Erythroblast (primary cell): ENCODE data around the gene PLIN5.
A peak's percentile ranks its signal among the peaks of the same experiment; 100 is the strongest.
"Not testable (repeated sequence)": the region's sequence is repeated elsewhere in the genome, so short reads cannot be mapped to it uniquely, and the experiment has no call there.

ENCODE experiments used
- DNase-seq, 2 experiments: peaks; one replicate each; lab custom pipeline; 2025; lab: John Stamatoyannopoulos, UW
- GATA1 ChIP-seq: IDR thresholded peaks from 2 replicates; pipeline ENCODE4 v1.6.1; 2011; ENCODE audit warnings: low read depth, mild to moderate bottlenecking, control low read depth, low read length, moderate library complexity
- POLR2A ChIP-seq: IDR thresholded peaks from 2 replicates; pipeline ENCODE4 v1.6.1; 2011; ENCODE audit warnings: mild to moderate bottlenecking, low read length

Gene PLIN5

DNA sequence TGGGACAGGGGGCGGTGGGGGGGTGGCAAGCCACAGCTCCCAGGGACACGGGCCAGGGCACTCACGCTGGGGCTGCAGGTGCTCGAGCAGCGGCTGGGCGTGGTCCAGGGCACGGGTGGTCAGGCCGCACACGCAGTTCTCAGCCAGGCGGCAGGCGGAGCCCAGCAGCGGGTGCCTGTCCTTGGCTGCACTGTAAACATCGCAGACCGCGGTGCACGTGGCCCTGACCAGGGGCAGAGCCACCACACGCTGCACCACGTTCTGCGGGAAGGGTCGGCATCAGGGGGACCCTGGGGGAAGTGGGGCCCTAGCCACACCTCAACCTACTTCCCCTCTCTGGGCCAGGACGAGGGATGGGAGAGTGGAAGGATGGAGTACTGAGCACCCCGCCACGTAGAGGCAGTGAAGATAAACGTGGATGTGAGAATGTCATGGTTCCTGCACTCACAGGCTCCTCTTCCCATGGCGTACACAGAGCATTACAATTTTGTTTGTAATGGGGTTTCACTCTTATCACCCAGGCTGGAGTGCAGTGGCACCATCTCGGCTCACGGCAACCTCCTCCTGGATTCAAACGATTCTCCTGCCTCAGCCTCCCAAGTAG, 3.4 kb downstream of the PLIN5 start:
- TF ChIP-seq GATA1: no peak
- TF ChIP-seq POLR2A: no peak
- no peak for DNase-seq

- no peak for DNase-seq
Observed at GRCh38 chr19:4529924-4530522, 5.0 kb downstream of the PLIN5 start.

DNA sequence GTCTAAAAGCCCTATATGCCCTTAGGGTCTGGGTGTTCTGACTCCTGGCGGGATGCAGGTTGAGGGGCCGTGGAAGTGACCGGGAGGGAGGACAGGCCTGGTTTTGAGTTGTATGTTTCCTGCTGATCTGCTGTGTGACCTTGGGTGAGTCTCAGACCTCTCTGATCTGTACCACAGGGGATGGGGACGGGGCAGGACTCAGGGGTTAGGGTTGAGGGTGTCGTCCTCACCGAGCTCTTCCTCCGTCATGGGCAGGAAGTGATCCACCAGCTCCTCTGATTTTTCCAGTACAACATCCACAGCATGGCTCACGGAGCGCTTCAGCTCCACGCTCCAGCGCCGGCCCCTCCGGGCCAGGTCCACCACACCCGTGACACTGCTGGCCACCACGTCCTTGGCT, 6.2 kb downstream of the PLIN5 start:
- no peak for DNase-seq
- TF ChIP-seq GATA1 (no peak), POLR2A (no peak)

More at GRCh38 chr19:4529924-4530522, 5.0 kb downstream of the PLIN5 start:
- TF ChIP-seq GATA1 (no peak), POLR2A (no peak)

GRCh38 chr19:4527377-4527776, 7.6 kb downstream of the PLIN5 start:
- not testable (repeated sequence) for DNase-seq

DNA sequence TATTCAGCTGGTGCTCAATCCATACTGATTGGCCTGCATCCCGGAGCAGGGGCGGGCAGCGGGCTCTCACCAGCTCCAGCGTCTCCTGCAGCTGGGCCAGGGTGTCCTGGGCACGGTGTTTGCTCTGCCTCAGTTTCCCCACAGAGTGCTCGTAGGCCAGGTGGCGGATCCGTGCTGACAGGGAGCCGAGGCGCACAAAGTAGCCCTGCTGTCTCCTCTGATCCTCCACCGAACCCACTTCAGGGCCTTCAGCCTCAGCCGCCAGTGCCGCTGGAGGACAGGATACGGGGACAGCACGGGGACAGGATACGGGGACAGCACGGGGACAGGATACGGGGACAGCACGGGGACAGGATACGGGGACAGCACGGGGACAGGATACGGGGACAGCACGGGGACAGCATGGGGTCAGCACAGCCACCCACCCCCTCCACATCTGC, 9.4 kb downstream of the PLIN5 start:
- DNase-seq: no peak
- TF ChIP-seq POLR2A: no peak
- TF ChIP-seq GATA1: no peak

GRCh38 chr19:4524808-4525562, 10.0 kb downstream of the PLIN5 start:
- TF ChIP-seq GATA1: no peak
- no peak for TF ChIP-seq POLR2A
- DNase-seq: peak; percentile 60 to 84

GRCh38 chr19:4523306-4524110, 11.5 kb downstream of the PLIN5 start:
- TF ChIP-seq POLR2A (no peak), GATA1 (no peak)
- peak; percentile 58 to 74 for DNase-seq

DNA sequence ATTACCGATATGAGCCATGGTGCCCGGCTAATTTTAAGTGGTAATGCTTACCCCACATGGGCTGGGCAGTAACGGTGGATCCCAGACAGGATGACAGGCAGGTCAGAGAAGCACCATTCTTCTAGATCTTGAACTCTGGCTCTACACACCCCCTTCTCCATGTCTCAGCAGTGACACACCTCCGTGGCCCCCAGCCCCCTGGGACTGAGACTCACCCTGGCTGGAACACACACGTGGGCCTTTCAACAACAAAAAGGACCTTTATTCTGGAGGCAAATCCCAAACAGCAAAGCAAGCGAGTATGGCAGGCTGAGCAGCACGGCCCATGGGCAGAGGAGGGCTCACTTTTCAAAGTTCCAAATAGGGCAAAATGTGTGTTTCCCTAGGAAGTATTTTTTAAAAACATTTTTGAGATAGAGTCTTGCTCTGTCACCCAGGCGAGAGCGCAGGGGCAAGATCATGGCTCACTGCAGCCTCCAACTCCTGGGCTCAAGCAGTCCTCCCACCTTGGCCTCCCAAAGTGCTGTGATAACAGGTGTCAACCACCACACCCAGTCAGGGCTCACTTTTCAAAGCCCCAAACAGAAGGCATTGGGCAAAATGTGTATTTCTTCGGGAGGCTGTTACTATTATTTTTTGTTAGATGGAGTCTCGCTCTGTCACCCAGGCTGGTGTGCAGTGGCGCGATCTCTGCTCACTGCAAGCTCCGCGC, 12.6 kb downstream of the PLIN5 start:
- TF ChIP-seq POLR2A (no peak), GATA1 (no peak)
- no peak for DNase-seq

DNA sequence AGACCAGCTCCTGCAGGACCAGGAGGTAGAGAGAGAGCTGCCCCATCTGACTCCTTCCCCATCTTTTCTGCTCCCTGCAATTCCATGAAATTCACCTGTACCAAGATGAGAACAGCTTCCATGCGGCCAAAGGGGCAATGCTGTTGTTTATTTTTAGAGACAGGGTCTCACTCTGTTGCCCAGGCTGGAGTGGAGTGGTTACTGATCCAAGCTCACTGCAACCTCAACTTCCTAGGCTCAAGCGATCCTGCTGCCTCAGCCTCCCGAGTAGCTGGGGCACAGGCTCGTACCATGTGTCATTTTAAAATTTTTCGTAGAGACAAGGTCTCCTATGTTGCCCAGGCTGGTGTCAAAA, 13.2 kb downstream of the PLIN5 start:
- no peak for DNase-seq
- no peak for TF ChIP-seq POLR2A
- TF ChIP-seq GATA1: no peak

- TF ChIP-seq GATA1 (no peak), POLR2A (no peak)
- DNase-seq: no peak
Observed at GRCh38 chr19:4521170-4521887, 13.7 kb downstream of the PLIN5 start.

GRCh38 chr19:4519521-4520277, 15.3 kb downstream of the PLIN5 start:
- no peak for DNase-seq
- TF ChIP-seq GATA1: no peak
- no peak for TF ChIP-seq POLR2A

- TF ChIP-seq POLR2A (no peak), GATA1 (no peak)
- DNase-seq: no peak
Observed at GRCh38 chr19:4519172-4519496, 15.9 kb downstream of the PLIN5 start.

GRCh38 chr19:4518345-4519171, 16.5 kb downstream of the PLIN5 start, which contains the start of gene PLIN4:
TSS of gene PLIN4 (minus strand) at chr19:4518486. CDS start at chr19:4518272, 214 bp downstream.
- DNase-seq: no peak
- TF ChIP-seq POLR2A (no peak), GATA1 (no peak)
